Measurements from ENCODE around the gene EPHA1.

DNA sequence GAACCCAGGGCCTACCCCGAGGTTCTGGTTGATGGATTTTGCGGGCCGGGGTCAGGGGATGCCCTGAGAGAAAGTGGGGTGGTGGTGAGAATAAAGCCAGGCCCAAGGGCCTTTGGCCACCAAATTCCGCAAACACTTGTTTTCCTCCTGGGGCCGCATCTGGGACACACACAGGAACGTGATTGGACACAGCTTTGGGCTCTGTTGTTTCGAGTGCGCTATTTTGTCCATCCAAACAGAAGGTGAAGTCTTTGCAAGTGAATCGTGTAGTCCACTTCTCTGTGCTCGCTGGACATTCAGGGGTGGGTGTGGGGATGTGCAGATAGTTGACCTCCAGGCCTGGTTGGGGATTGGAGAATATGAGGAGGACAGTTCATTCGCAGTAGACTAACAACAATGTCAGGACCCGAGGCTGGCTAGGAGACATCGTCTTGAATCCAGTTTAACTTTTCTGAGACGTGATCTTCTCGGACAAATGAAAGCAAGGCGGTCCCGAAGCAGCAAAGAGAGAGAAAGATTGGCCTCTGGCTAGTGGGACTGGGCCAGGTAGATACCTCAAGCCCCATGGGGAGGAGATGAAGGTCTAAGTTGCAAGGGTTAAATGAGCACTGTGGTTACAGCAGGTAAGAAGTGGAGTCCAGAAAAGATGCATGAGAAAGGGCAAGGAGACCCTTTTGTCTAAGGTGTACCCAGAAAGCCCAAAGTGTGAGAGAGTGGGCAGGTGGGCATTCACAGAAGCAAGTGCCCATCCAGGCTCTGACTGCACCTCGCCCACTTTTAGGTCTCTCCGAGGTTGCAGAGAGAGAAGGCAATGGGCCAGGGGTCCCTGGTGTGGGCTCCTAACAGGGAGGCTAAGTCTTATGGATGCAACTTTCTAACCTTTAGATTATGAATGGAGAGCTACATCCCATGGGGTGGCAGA is 45.4 kb downstream of the EPHA1 start:
- TF ChIP-seq, protein P1, sequence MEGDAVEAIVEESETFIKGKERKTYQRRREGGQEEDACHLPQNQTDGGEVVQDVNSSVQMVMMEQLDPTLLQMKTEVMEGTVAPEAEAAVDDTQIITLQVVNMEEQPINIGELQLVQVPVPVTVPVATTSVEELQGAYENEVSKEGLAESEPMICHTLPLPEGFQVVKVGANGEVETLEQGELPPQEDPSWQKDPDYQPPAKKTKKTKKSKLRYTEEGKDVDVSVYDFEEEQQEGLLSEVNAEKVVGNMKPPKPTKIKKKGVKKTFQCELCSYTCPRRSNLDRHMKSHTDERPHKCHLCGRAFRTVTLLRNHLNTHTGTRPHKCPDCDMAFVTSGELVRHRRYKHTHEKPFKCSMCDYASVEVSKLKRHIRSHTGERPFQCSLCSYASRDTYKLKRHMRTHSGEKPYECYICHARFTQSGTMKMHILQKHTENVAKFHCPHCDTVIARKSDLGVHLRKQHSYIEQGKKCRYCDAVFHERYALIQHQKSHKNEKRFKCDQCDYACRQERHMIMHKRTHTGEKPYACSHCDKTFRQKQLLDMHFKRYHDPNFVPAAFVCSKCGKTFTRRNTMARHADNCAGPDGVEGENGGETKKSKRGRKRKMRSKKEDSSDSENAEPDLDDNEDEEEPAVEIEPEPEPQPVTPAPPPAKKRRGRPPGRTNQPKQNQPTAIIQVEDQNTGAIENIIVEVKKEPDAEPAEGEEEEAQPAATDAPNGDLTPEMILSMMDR (IDR thresholded peaks at IDR 0.05), result no peak
- TF ChIP-seq POLR2AphosphoS5 (IDR thresholded peaks at IDR 0.05; ENCODE audit: low read depth, low read length) (no peak), SIN3A (IDR thresholded peaks at IDR 0.05; ENCODE audit: borderline replicate concordance, insufficient read depth, low read depth, low read length) (no peak), TCF7L2 (IDR thresholded peaks at IDR 0.05; ENCODE audit: low read depth, low read length) (no peak)
- TF ChIP-seq, protein P2, sequence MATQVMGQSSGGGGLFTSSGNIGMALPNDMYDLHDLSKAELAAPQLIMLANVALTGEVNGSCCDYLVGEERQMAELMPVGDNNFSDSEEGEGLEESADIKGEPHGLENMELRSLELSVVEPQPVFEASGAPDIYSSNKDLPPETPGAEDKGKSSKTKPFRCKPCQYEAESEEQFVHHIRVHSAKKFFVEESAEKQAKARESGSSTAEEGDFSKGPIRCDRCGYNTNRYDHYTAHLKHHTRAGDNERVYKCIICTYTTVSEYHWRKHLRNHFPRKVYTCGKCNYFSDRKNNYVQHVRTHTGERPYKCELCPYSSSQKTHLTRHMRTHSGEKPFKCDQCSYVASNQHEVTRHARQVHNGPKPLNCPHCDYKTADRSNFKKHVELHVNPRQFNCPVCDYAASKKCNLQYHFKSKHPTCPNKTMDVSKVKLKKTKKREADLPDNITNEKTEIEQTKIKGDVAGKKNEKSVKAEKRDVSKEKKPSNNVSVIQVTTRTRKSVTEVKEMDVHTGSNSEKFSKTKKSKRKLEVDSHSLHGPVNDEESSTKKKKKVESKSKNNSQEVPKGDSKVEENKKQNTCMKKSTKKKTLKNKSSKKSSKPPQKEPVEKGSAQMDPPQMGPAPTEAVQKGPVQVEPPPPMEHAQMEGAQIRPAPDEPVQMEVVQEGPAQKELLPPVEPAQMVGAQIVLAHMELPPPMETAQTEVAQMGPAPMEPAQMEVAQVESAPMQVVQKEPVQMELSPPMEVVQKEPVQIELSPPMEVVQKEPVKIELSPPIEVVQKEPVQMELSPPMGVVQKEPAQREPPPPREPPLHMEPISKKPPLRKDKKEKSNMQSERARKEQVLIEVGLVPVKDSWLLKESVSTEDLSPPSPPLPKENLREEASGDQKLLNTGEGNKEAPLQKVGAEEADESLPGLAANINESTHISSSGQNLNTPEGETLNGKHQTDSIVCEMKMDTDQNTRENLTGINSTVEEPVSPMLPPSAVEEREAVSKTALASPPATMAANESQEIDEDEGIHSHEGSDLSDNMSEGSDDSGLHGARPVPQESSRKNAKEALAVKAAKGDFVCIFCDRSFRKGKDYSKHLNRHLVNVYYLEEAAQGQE (IDR thresholded peaks at IDR 0.05; ENCODE audit: insufficient read depth in 1 of 2, low read depth in 2 of 2, low read length in 1 of 2), result no peak

All from Panc1 (cell line).